HUES64 (cell line): ENCODE measurements around the gene METRN.

Experiments
- H3K27ac ChIP-seq: 2 replicates; pipeline ENCODE4 v1.7.0; 2013; ENCODE audit warnings: low read depth, low read length, inconsistent platforms
- H3K27me3 ChIP-seq: 2 replicates; pipeline ENCODE4 v1.6.1; 2013; ENCODE audit warnings: mild to moderate bottlenecking, low read length; ENCODE audit not compliant: insufficient read depth
- H3K36me3 ChIP-seq: 2 replicates; pipeline ENCODE4 v1.6.1; 2013; ENCODE audit warnings: mild to moderate bottlenecking, low read length; ENCODE audit not compliant: insufficient read depth
- H3K4me1 ChIP-seq: 2 replicates; pipeline ENCODE4 v1.6.1; 2013; ENCODE audit warnings: mild to moderate bottlenecking, low read length, moderate library complexity; ENCODE audit not compliant: insufficient read depth
- H3K4me3 ChIP-seq: 2 replicates; pipeline ENCODE4 v1.5.1; 2013; ENCODE audit warnings: mild to moderate bottlenecking, low read length, moderate library complexity
- H3K9ac ChIP-seq: 2 replicates; pipeline ENCODE4 v1.6.1; 2013; ENCODE audit warnings: mild to moderate bottlenecking, low read depth, low read length
- H3K9me3 ChIP-seq: 2 replicates; pipeline ENCODE4 v1.6.1; 2013; ENCODE audit warnings: low read depth, low read length; ENCODE audit not compliant: insufficient read depth
- WGBS: fragments of 150-250, 120-280 bp; methylation state at CpG from one replicate; pipeline ENCODE4 v1.1.7; 2013; ENCODE audit warnings: missing lambda C conversion rate; 5-methylcytosine and 5-hydroxymethylcytosine counted together

METRN gene

GRCh38 chr16:721765-722540 is 7.0 kb downstream of the METRN start:
- H3K9ac ChIP-seq: no peak overlapping the region; the same call in 1 of the 2 replicates
- WGBS: 91% methylated on average over 51 of the region's 51 CpGs
- H3K4me1 ChIP-seq: peaks cover 6% of the 10 kb centered on the region; the same call in 1 of the 2 replicates
- peaks cover 20% of the 10 kb centered on the region for H3K27me3 ChIP-seq
- H3K9me3 ChIP-seq: no peaks in the 10 kb centered on the region
- no peak overlapping the region for H3K27ac ChIP-seq
- H3K4me3 ChIP-seq: peak overlapping the region; percentile 93
- H3K36me3 ChIP-seq: peaks cover 5% of the 10 kb centered on the region; the same call in 1 of the 2 replicates

GRCh38 chr16:722835-723633 is 8.1 kb downstream of the METRN start:
- Histone ChIP-seq H3K9ac (no peak overlapping the region), H3K4me3 (no peak overlapping the region), H3K27me3 (peaks cover 26% of the 10 kb centered on the region), H3K27ac (no peak overlapping the region), H3K36me3 (peaks cover 5% of the 10 kb centered on the region; the same call in 1 of the 2 replicates), H3K9me3 (no peaks in the 10 kb centered on the region), H3K4me1 (peaks cover 6% of the 10 kb centered on the region; the same call in 1 of the 2 replicates)
- whole genome bisulfite sequencing: 93% methylated on average over 24 of the region's 24 CpGs

DNA sequence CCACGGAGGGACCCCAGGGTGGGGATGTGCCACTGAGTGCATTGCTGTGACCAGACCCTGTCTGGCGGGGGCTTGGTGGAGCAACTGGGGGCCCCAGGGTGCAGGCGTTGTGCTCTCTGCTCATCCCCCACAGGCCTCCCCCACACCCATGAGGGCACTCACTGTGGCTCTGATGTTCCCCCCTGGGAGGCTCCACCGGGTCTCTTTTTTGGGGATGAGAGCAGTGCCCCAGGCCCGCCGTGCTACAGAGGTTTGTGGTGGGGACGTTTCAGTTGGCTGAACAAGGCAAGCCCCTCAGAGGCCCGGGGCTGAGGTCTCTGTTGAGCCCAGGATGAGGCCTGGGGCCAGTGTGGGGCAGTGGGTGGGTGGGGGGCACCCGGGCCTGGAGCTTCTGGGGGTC is 8.8 kb downstream of the METRN start:
- Histone ChIP-seq H3K4me3 (no peak overlapping the region), H3K9me3 (no peaks in the 10 kb centered on the region), H3K9ac (no peak overlapping the region), H3K27ac (no peak overlapping the region), H3K4me1 (peaks cover 6% of the 10 kb centered on the region; the same call in 1 of the 2 replicates), H3K27me3 (peaks cover 24% of the 10 kb centered on the region), H3K36me3 (peaks cover 5% of the 10 kb centered on the region; the same call in 1 of the 2 replicates)
- 93% methylated on average over 9 of the region's 9 CpGs for WGBS

- Histone ChIP-seq H3K27ac (no peak overlapping the region), H3K4me3 (no peak overlapping the region), H3K36me3 (peaks cover 5% of the 10 kb centered on the region; the same call in 1 of the 2 replicates), H3K9ac (no peak overlapping the region), H3K27me3 (peaks cover 24% of the 10 kb centered on the region), H3K9me3 (no peaks in the 10 kb centered on the region), H3K4me1 (peaks cover 6% of the 10 kb centered on the region; the same call in 1 of the 2 replicates)
- WGBS: 87% methylated on average over 29 of the region's 29 CpGs
Observed at GRCh38 chr16:724188-725040, 9.5 kb downstream of the METRN start.

- peaks cover 24% of the 10 kb centered on the region for H3K27me3 ChIP-seq
- WGBS: 88% methylated on average over 7 of the region's 7 CpGs
- H3K27ac ChIP-seq: no peak overlapping the region
- no peaks in the 10 kb centered on the region for H3K9me3 ChIP-seq
- peaks cover 5% of the 10 kb centered on the region; the same call in 1 of the 2 replicates for H3K36me3 ChIP-seq
- peaks cover 3% of the 10 kb centered on the region; the same call in 1 of the 2 replicates for H3K4me1 ChIP-seq
- H3K4me3 ChIP-seq: no peak overlapping the region
- no peak overlapping the region for H3K9ac ChIP-seq
Observed at GRCh38 chr16:725041-725376, 10.1 kb downstream of the METRN start.

- 91% methylated on average over 22 of the region's 23 CpGs for WGBS
- peaks cover 5% of the 10 kb centered on the region; the same call in 1 of the 2 replicates for H3K36me3 ChIP-seq
- H3K4me1 ChIP-seq: no peaks in the 10 kb centered on the region; the same call in 1 of the 2 replicates
- H3K9me3 ChIP-seq: no peaks in the 10 kb centered on the region
- no peak overlapping the region for H3K9ac ChIP-seq
- H3K4me3 ChIP-seq: no peak overlapping the region
- H3K27me3 ChIP-seq: peaks cover 24% of the 10 kb centered on the region
- H3K27ac ChIP-seq: no peak overlapping the region
Observed at GRCh38 chr16:725463-726187, 10.7 kb downstream of the METRN start.

DNA sequence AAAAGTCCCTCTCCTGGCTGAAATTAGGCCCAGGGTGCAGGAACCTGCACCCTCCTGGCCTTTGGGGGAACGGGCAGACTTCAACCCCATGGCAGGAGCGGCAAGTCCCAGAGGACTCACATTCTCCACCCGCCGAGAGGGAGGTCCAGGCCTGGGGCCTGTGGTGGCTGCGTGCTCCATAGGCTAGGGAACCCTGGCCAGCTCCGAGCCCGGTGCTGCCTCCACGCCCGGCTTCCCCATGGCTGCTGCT is 11.2 kb downstream of the METRN start:
- Histone ChIP-seq H3K9me3 (no peaks in the 10 kb centered on the region), H3K27me3 (peaks cover 24% of the 10 kb centered on the region), H3K4me1 (no peaks in the 10 kb centered on the region; the same call in 1 of the 2 replicates), H3K9ac (peak overlapping the region; percentile 60; the same call in 1 of the 2 replicates), H3K27ac (no peak overlapping the region; the same call in 1 of the 2 replicates), H3K36me3 (peaks cover 5% of the 10 kb centered on the region; the same call in 1 of the 2 replicates), H3K4me3 (peak overlapping the region; percentile 63)
- 39% methylated on average over 9 of the region's 9 CpGs for WGBS

GRCh38 chr16:726438-727290 is 11.7 kb downstream of the METRN start, which contains the start of the genes CCDC78 and HAGHL:
TSS of gene CCDC78 (minus strand) at chr16:726443. CDS start at chr16:726367, 76 bp downstream.
TSS of gene HAGHL (plus strand) at chr16:727106. CDS start at chr16:727510, 404 bp downstream.
- Histone ChIP-seq H3K36me3 (peaks cover 7% of the 10 kb centered on the region; the same call in 1 of the 2 replicates), H3K9me3 (no peaks in the 10 kb centered on the region), H3K27ac (peak within 1 kb of the TSS; percentile 60; the same call in 1 of the 2 replicates), H3K9ac (peak within 1 kb of the TSS; percentile 60), H3K4me1 (no peaks in the 10 kb centered on the region; the same call in 1 of the 2 replicates), H3K27me3 (peaks cover 24% of the 10 kb centered on the region), H3K4me3 (peak within 1 kb of the TSS; percentile 64)
- 3% methylated on average over 88 of the region's 88 CpGs for WGBS

- WGBS: 2% methylated on average over 61 of the region's 61 CpGs
- peaks cover 24% of the 10 kb centered on the region for H3K27me3 ChIP-seq
- no peaks in the 10 kb centered on the region; the same call in 1 of the 2 replicates for H3K4me1 ChIP-seq
- peaks cover 7% of the 10 kb centered on the region; the same call in 1 of the 2 replicates for H3K36me3 ChIP-seq
- H3K9ac ChIP-seq: peak overlapping the region; percentile 42
- no peak overlapping the region for H3K27ac ChIP-seq
- no peaks in the 10 kb centered on the region for H3K9me3 ChIP-seq
- H3K4me3 ChIP-seq: peak overlapping the region; percentile 64
Observed at GRCh38 chr16:727291-727977, 12.5 kb downstream of the METRN start.
